Smooth muscle cell of the pulmonary artery (primary cell): ENCODE measurements around the gene ZNF777. TPM values are rescaled to one million over a fixed set of nuclear protein-coding genes. Genes with fewer than 3 reads are reported as not detected.

Experiments
- total RNA-seq: library from RNA; depleted of rRNA; stranded (reverse); fragments of >200 nt; gene quantifications from 2 replicates; pipeline ENCODE4 v1.2.3, GENCODE V29; 2014

Gene ZNF777
- 5.7 and 8.1 TPM in 2 replicates for total RNA-seq

DNA sequence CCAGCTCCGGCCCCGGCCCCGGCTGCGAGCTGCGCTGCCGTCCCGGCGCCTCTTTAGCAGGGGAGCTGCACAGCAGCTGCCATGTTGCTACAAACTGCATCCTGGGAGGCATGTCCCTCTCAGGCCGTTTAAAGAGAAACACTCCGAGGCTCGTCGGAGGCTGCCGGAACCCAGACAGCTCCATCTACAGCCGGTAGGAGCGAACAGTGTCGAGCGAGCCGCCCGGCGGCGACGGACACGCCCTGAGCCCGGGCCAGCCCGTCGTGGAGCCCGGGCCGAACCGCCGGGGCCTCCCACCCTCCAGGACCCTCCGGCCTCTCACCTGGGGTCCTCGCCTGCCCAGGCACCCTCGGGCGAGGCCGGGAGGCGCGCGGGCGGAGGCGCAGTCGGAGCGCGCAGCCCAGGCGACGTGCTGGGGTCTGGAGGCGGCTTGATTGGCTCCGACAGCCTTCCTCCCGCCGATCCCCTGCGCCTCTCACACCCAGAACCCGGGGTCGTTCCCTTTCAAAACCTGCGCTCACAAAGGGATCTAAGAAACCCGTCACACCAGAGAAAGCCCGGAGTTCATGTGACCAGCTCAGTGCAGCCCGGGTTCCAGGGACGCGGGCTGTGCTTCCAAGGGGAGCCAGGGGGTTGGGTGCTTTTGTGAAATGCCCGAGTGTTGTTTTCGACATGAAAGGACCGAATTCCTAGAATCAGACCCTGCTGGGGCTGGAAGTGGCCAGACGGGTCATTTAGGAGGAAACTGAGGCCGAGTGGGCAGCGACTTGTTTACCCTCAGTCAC is at the start of gene ZNF777:
ZNF777 (minus strand) TSS at position 570 of the 785 bp plus-strand sequence. CDS start 5,040 bp downstream, outside the sequence.

GRCh38 chr7:149497467-149498261 is 36.8 kb upstream of the ZNF777 start, which contains the start of gene ZNF746:
Gene ZNF746 (minus strand): TSS chr7:149497809. CDS start chr7:149497536, 273 bp downstream.

Other genes with a start within 250 kb of the ZNF777 start
- gene ZNF212, start 221.4 kb downstream of the ZNF777 start, total RNA-seq, result 4.3 and 5.3 TPM in 2 replicates
- gene ZNF783, start 198.9 kb downstream of the ZNF777 start, total RNA-seq, result 10.6 and 15.7 TPM in 2 replicates
- gene ZNF746, start 36.7 kb upstream of the ZNF777 start, total RNA-seq, result 15.4 and 19.5 TPM in 2 replicates